GM21723 (cell line): ENCODE measurements around the gene ADGRG1.
"Not testable (repeated sequence)": the region's sequence is repeated elsewhere in the genome, so short reads cannot be mapped to it uniquely, and the experiment has no call there.

Experiments
- ATAC-seq: cut with Tn5 transposase; IDR thresholded peaks from one replicate; pipeline ENCODE4 v1.9.1; 2021; ENCODE audit warnings: mild to moderate bottlenecking, moderate library complexity; ENCODE audit not compliant: unreplicated experiment

Gene ADGRG1

GRCh38 chr16:57696240-57696639 lies 67.8 kb downstream of the ADGRG1 start:
- ATAC-seq = no peak

GRCh38 chr16:57697896-57698537 lies 69.6 kb downstream of the ADGRG1 start:
- no peak for ATAC-seq

- no peak for ATAC-seq
Measured at GRCh38 chr16:57698812-57699405, 70.5 kb downstream of the ADGRG1 start.

- ATAC-seq = no peak
Measured at GRCh38 chr16:57699481-57699880, 71.1 kb downstream of the ADGRG1 start.

- no peak for ATAC-seq
Measured at GRCh38 chr16:57699899-57700298, 71.5 kb downstream of the ADGRG1 start.

- ATAC-seq = no peak
Measured at GRCh38 chr16:57700781-57701551, 72.5 kb downstream of the ADGRG1 start.

GRCh38 chr16:57701759-57702371 lies 73.4 kb downstream of the ADGRG1 start:
- no peak for ATAC-seq

GRCh38 chr16:57703416-57704010 lies 75.1 kb downstream of the ADGRG1 start:
- no peak for ATAC-seq

GRCh38 chr16:57704011-57704904 lies 75.8 kb downstream of the ADGRG1 start:
- ATAC-seq = no peak

GRCh38 chr16:57704905-57705852 lies 76.7 kb downstream of the ADGRG1 start:
- no peak for ATAC-seq

- ATAC-seq = no peak
Measured at GRCh38 chr16:57706717-57707116, 78.3 kb downstream of the ADGRG1 start.

GRCh38 chr16:57707331-57707730 lies 78.9 kb downstream of the ADGRG1 start:
- ATAC-seq = no peak

GRCh38 chr16:57708168-57708567 lies 79.7 kb downstream of the ADGRG1 start:
- no peak for ATAC-seq

GRCh38 chr16:57709663-57710062 lies 81.2 kb downstream of the ADGRG1 start:
- ATAC-seq = no peak

GRCh38 chr16:57711346-57711745 lies 82.9 kb downstream of the ADGRG1 start:
- ATAC-seq = no peak

- ATAC-seq = no peak
Measured at GRCh38 chr16:57711993-57712392, 83.6 kb downstream of the ADGRG1 start.

- ATAC-seq = not testable (repeated sequence)
Measured at GRCh38 chr16:57712569-57712968, 84.1 kb downstream of the ADGRG1 start.

GRCh38 chr16:57713596-57713995 lies 85.2 kb downstream of the ADGRG1 start:
- no peak for ATAC-seq

- no peak for ATAC-seq
Measured at GRCh38 chr16:57714047-57714446, 85.6 kb downstream of the ADGRG1 start.
